H1 (cell line): ENCODE results near the gene NOG. TPM values are rescaled to one million over a fixed set of nuclear protein-coding genes. Genes with fewer than 3 reads are reported as not detected.

Experiments
- CTCF ChIA-PET: fragments of 300-600 bp; sonication (Branson Sonifier 250); formaldehyde crosslinking; loops from one replicate; lab custom pipeline; 2021; ENCODE audit not compliant: partially characterized antibody; lab: Charles Lee
- POLR2A ChIA-PET: fragments of 300-600 bp; sonication (Branson Sonifier 250); formaldehyde crosslinking; loops from one replicate; lab custom pipeline; 2021; ENCODE audit warnings: inconsistent platforms; ENCODE audit not compliant: partially characterized antibody; lab: Charles Lee
- DNase-seq, 2 experiments: peaks; one replicate each; pipeline versions ENCODE4 v3.0.0 to v3.0.0-alpha.2; 2010 to 2022; ENCODE audit warnings: low spot score in 2 of 2, low read depth in 1 of 2, mixed read lengths in 1 of 2
- FAIRE-seq: peaks from 2 replicates; lab custom pipeline; 2011; peaks lifted over from hg19 to GRCh38; lab: Jason Lieb, UNC
- H2AFZ ChIP-seq: 2 replicates; pipeline ENCODE4 v1.8.1; 2012; ENCODE audit warnings: low read length, inconsistent platforms
- H2AK5ac ChIP-seq: 2 replicates; pipeline ENCODE4 v1.6.1; 2013; ENCODE audit warnings: low read depth, low read length
- H2BK120ac ChIP-seq: replicated peaks from 2 replicates; pipeline ENCODE3; 2013; ENCODE audit warnings: low read depth, low read length, inconsistent platforms
- H2BK12ac ChIP-seq: 2 replicates; pipeline ENCODE4 v1.6.1; 2013; ENCODE audit warnings: low read depth, low read length
- H2BK15ac ChIP-seq: 2 replicates; pipeline ENCODE4 v1.6.1; 2013; ENCODE audit warnings: low read length
- H2BK20ac ChIP-seq: 2 replicates; pipeline ENCODE4 v1.6.1; 2013; ENCODE audit warnings: low read length
- H2BK5ac ChIP-seq: 2 replicates; pipeline ENCODE4 v1.6.1; 2013; ENCODE audit warnings: low read depth, low read length
- H3K14ac ChIP-seq: 2 replicates; pipeline ENCODE4 v1.6.1; 2013; ENCODE audit warnings: inconsistent platforms; ENCODE audit not compliant: insufficient read length
- H3K18ac ChIP-seq: 2 replicates; pipeline ENCODE4 v1.6.1; 2013; ENCODE audit warnings: low read length; ENCODE audit errors: extremely low read depth
- H3K23ac ChIP-seq: 2 replicates; pipeline ENCODE4 v1.6.1; 2013; ENCODE audit warnings: inconsistent platforms; ENCODE audit not compliant: insufficient read length
- H3K23me2 ChIP-seq: 2 replicates; pipeline ENCODE4 v1.6.1; 2013; ENCODE audit warnings: low read depth, low read length
- H3K27ac ChIP-seq: 2 replicates; pipeline ENCODE4 v1.6.1; 2011; ENCODE audit warnings: low read depth, low read length, inconsistent platforms
- H3K27me3 ChIP-seq, 4 experiments: replicated peaks in 1 of 4; 1 replicate in 1 of 4; 2 replicates in 3 of 4; pipeline versions ENCODE4 v1.6.1 to v1.8.1; 2011 to 2013; ENCODE audit warnings: low read length in 3 of 4, mild to moderate bottlenecking in 3 of 4, inconsistent platforms in 2 of 4, mixed read lengths in 2 of 4, moderate library complexity in 1 of 4; ENCODE audit not compliant: control insufficient read depth in 3 of 4, insufficient read depth in 3 of 4; ENCODE audit errors: extremely low read depth in 1 of 4
- H3K36me3 ChIP-seq, 4 experiments: 2 replicates each; pipeline versions ENCODE4 v1.6.1 to v1.8.1; 2011 to 2013; ENCODE audit warnings: mild to moderate bottlenecking in 4 of 4, low read length in 3 of 4, moderate library complexity in 2 of 4, control low read depth in 1 of 4, inconsistent platforms in 1 of 4; ENCODE audit not compliant: insufficient read depth in 4 of 4, control insufficient read depth in 2 of 4
- H3K4ac ChIP-seq: replicated peaks from 2 replicates; pipeline ENCODE3; 2013; ENCODE audit warnings: low read length, low read depth, mixed read lengths, inconsistent platforms; ENCODE audit not compliant: insufficient read length
- H3K4me1 ChIP-seq, 4 experiments: replicated peaks in 1 of 4; 1 replicate in 1 of 4; 2 replicates in 3 of 4; pipeline versions ENCODE4 v1.6.1 to v1.8.1; 2011 to 2013; ENCODE audit warnings: low read length in 3 of 4, inconsistent platforms in 2 of 4, mixed read lengths in 1 of 4; ENCODE audit not compliant: insufficient read depth in 4 of 4, control insufficient read depth in 3 of 4
- H3K4me2 ChIP-seq, 2 experiments: 2 replicates each; pipeline versions ENCODE4 v1.6.1 to v1.8.1; 2011 to 2013; ENCODE audit warnings: low read depth in 2 of 2, low read length in 2 of 2, control low read depth in 1 of 2, inconsistent platforms in 1 of 2, mild to moderate bottlenecking in 1 of 2; ENCODE audit not compliant: insufficient read depth in 1 of 2
- H3K4me3 ChIP-seq, 4 experiments: fragments of 200-600, 300-600 bp in 1 of 4; sonication (generic), shearing (Covaris generic), sonication (Bioruptor Twin) in 1 of 4; 2 replicates each; pipeline versions ENCODE4 v1.5.1 to v1.8.1; 2011 to 2016; ENCODE audit warnings: low read length in 4 of 4, low read depth in 3 of 4, control low read depth in 2 of 4, inconsistent platforms in 2 of 4, mild to moderate bottlenecking in 2 of 4, mixed read lengths in 1 of 4, moderate library complexity in 1 of 4; ENCODE audit not compliant: insufficient read depth in 2 of 4; ENCODE audit errors: extremely low read depth in 1 of 4
- H3K56ac ChIP-seq: replicated peaks from 2 replicates; pipeline ENCODE3; 2013; ENCODE audit warnings: low read depth, mild to moderate bottlenecking, mixed read lengths, low read length, inconsistent platforms; ENCODE audit not compliant: insufficient read length
- H3K79me1 ChIP-seq: 2 replicates; pipeline ENCODE4 v1.6.1; 2013; ENCODE audit warnings: low read depth, low read length, control low read depth
- H3K79me2 ChIP-seq, 2 experiments: 2 replicates each; pipeline versions ENCODE4 v1.6.1 to v1.8.1; 2012 to 2013; ENCODE audit warnings: low read length in 2 of 2, mild to moderate bottlenecking in 2 of 2, inconsistent platforms in 1 of 2; ENCODE audit not compliant: insufficient read depth in 2 of 2, control insufficient read depth in 1 of 2
- H3K9ac ChIP-seq, 4 experiments: replicated peaks in 1 of 4; 1 replicate in 1 of 4; 2 replicates in 3 of 4; pipeline versions ENCODE4 v1.6.1 to v1.8.1; 2011 to 2013; ENCODE audit warnings: low read depth in 3 of 4, low read length in 3 of 4, control low read depth in 2 of 4, mild to moderate bottlenecking in 2 of 4, moderate library complexity in 2 of 4, inconsistent platforms in 1 of 4; ENCODE audit errors: extremely low read depth in 1 of 4
- H3K9me3 ChIP-seq, 2 experiments: 2 replicates each; pipeline versions ENCODE4 v1.6.1 to v1.8.1; 2012 to 2013; ENCODE audit warnings: mild to moderate bottlenecking in 2 of 2, moderate library complexity in 2 of 2, control low read depth in 1 of 2, inconsistent platforms in 1 of 2, low read depth in 1 of 2, low read length in 1 of 2, mixed read lengths in 1 of 2; ENCODE audit not compliant: insufficient read depth in 2 of 2
- H4K20me1 ChIP-seq, 2 experiments: replicated peaks in 1 of 2; 2 replicates each; pipeline versions ENCODE3 to v1.8.1; 2011 to 2013; ENCODE audit warnings: inconsistent platforms in 2 of 2, low read length in 2 of 2, mild to moderate bottlenecking in 1 of 2; ENCODE audit not compliant: insufficient read depth in 2 of 2, control insufficient read depth in 1 of 2
- H4K5ac ChIP-seq: 2 replicates; pipeline ENCODE4 v1.6.1; 2013; ENCODE audit warnings: low read length, low read depth, mixed read lengths, inconsistent platforms; ENCODE audit not compliant: insufficient read length
- H4K8ac ChIP-seq: 2 replicates; pipeline ENCODE4 v1.8.0; 2013; ENCODE audit warnings: mild to moderate bottlenecking, moderate library complexity, low read length, inconsistent platforms; ENCODE audit not compliant: insufficient read depth; ENCODE audit errors: extremely low read depth
- H4K91ac ChIP-seq: replicated peaks from 2 replicates; pipeline ENCODE3; 2013; ENCODE audit warnings: low read length, mixed read lengths, inconsistent platforms; ENCODE audit not compliant: insufficient read length
- BCL11A ChIP-seq, 2 experiments: IDR thresholded peaks; one replicate each; pipeline ENCODE4 v1.6.1; 2011; ENCODE audit warnings: low read depth in 2 of 2, low read length in 2 of 2, mild to moderate bottlenecking in 2 of 2
- CEBPB ChIP-seq: IDR thresholded peaks from 2 replicates; pipeline ENCODE4 v1.6.1; 2012; ENCODE audit warnings: low read depth, low read length
- CREB1 ChIP-seq: IDR thresholded peaks from 2 replicates; pipeline ENCODE4 v1.6.1; 2012; ENCODE audit warnings: inconsistent platforms
- HDAC6 ChIP-seq: IDR thresholded peaks from one replicate; pipeline ENCODE4 v1.7.1; 2012; ENCODE audit warnings: low read depth, mild to moderate bottlenecking, inconsistent platforms, low read length, moderate library complexity
- JUND ChIP-seq: IDR thresholded peaks from 2 replicates; pipeline ENCODE4 v1.6.1; 2011; ENCODE audit warnings: mild to moderate bottlenecking, improper control_type of control experiment, low read length
- NRF1 ChIP-seq: IDR thresholded peaks from 2 replicates; pipeline ENCODE4 v1.6.1; 2011; ENCODE audit warnings: mild to moderate bottlenecking, low read depth, low read length, improper control_type of control experiment
- PHF8 ChIP-seq: fragments of 200-600 bp; sonication (generic); conservative IDR thresholded peaks from 2 replicates; pipeline ENCODE4 v1.7.1; 2012; ENCODE audit warnings: low read depth, mild to moderate bottlenecking, inconsistent platforms, low read length, moderate library complexity
- SIN3A ChIP-seq, 2 experiments: IDR thresholded peaks in 1 of 2; conservative IDR thresholded peaks in 1 of 2; 2 replicates each; pipeline ENCODE4 v1.6.1; 2011 to 2012; ENCODE audit warnings: low read length in 2 of 2, improper control_type of control experiment in 1 of 2, low read depth in 1 of 2, mild to moderate bottlenecking in 1 of 2
- TAF1 ChIP-seq: IDR thresholded peaks from 2 replicates; pipeline ENCODE4 v1.6.1; 2011; ENCODE audit warnings: mild to moderate bottlenecking, low read depth, low read length
- TCF12 ChIP-seq: IDR thresholded peaks from 2 replicates; pipeline ENCODE4 v1.6.1; 2011; ENCODE audit warnings: low read depth, mild to moderate bottlenecking, low read length
- TEAD4 ChIP-seq: IDR thresholded peaks from 2 replicates; pipeline ENCODE4 v1.6.1; 2012; ENCODE audit warnings: low read depth, low read length, inconsistent platforms, mixed read lengths
- WGBS, 2 experiments: shearing (Covaris generic) in 1 of 2; methylation state at CpG; one replicate each; pipeline versions ENCODE4 v1.1.6 to v1.1.7; 2013 to 2015; ENCODE audit warnings: low lambda C conversion rate in 2 of 2, mixed read lengths in 2 of 2, inconsistent platforms in 1 of 2, low coverage in 1 of 2, missing lambda C conversion rate in 1 of 2; ENCODE audit not compliant: insufficient replicate concordance in 2 of 2, insufficient coverage in 1 of 2, insufficient read length in 1 of 2; ENCODE audit errors: extremely low coverage in 1 of 2, missing lambda C conversion rate in 1 of 2; 5-methylcytosine and 5-hydroxymethylcytosine counted together
- polyA plus RNA-seq, 7 experiments: library from polyadenylated mRNA; depleted of rRNA in 3 of 7; stranded (reverse) in 5 of 7; unstranded in 2 of 7; fragments of >200 nt in 5 of 7; fragments of 200-250 nt in 2 of 7; gene quantifications; 1 replicate in 5 of 7; 2 replicates in 1 of 7; 4 replicates in 1 of 7; pipeline versions ENCODE4 v1.2.1 to v1.2.3, GENCODE V29; 2011 to 2013; ENCODE audit warnings: missing spikeins in 2 of 7, mixed read lengths in 2 of 7
- total RNA-seq: library from RNA; stranded (reverse); fragmentation: NEBNext Ultra II Directional; extraction: Animal tissue kit (Norgen Biotek cat#: 25700); gene quantifications from 2 replicates; pipeline ENCODE4 v1.2.1, GENCODE V29; 2021
- TF ChIP-seq, protein P1 (sequence below): IDR thresholded peaks from 2 replicates; pipeline ENCODE4 v1.6.1; 2012; ENCODE audit warnings: inconsistent platforms
- TF ChIP-seq, protein P2 (sequence below): IDR thresholded peaks from 2 replicates; pipeline ENCODE4 v1.6.1; 2012; ENCODE audit warnings: low read length, inconsistent platforms

Gene NOG
- total and polyA plus RNA-seq, 2 of the 8 experiments (the other 6 are each of a cell fraction or from before 2014, with no cell fraction given), result 0.35 TPM

DNA sequence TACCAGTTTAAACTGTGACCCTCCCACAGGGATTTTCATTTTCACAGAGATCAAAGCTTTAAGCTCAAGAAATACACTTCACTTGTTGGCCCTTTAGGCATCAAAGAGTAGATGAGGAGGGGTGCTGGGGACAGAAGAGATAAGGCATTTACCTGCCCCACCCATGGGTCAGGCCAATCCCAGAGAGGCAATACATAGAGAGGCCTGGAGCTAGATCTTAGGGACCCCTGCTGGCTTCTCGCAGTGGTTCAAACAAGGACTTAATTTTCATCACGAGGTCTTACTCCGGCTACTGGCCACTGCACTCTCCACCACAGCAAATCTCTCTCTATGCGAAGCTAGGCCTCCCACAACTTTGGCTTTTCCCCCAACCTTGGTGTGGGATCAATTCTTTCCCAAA, 46.6 kb downstream of the NOG start:
- Histone ChIP-seq H3K36me3 (no peaks in the 10 kb centered on the region), H2AFZ (no peak overlapping the region), H3K27ac (no peak overlapping the region), H4K5ac (no peak overlapping the region), H3K18ac (no peak overlapping the region), H2BK12ac (no peak overlapping the region), H4K20me1 (no peaks in the 10 kb centered on the region), H4K91ac (no peak overlapping the region), H2BK15ac (no peak overlapping the region), H3K79me1 (no peaks in the 10 kb centered on the region), H3K27me3 (no peaks in the 10 kb centered on the region; a peak in 1 of 7 replicates), H2BK120ac (no peak overlapping the region), H3K56ac (no peak overlapping the region), H3K4me3 (no peak overlapping the region), H4K8ac (no peak overlapping the region), H2BK20ac (no peak overlapping the region), H3K4ac (no peak overlapping the region), H2AK5ac (no peak overlapping the region), H3K4me1 (peaks cover 0 to 2% (median 0%) of the 10 kb centered on the region in 4 experiments; a peak in 1 of 7 replicates), H3K23me2 (peaks cover 2% of the 10 kb centered on the region; the same call in 1 of the 2 replicates), H2BK5ac (no peak overlapping the region), H3K23ac (no peak overlapping the region), H3K14ac (no peak overlapping the region), H3K9ac (no peak overlapping the region), H3K79me2 (no peaks in the 10 kb centered on the region), H3K9me3 (no peaks in the 10 kb centered on the region), H3K4me2 (no peak overlapping the region)
- POLR2A ChIA-PET, result interaction anchor here (0.9 kb wide), 1 partner anchor 16 kb away, joined by 3 read pairs; no protein-coding TSS in a partner anchor
- no peak for FAIRE-seq
- DNase-seq, result no peak
- CTCF ChIA-PET, result interaction anchor here (0.8 to 5.3 kb wide), 9 partner anchors 15 to 499 kb away, joined by 3 to 33 read pairs (median 3); no protein-coding TSS in a partner anchor
- WGBS, 2 experiments, result 100% methylated on average over 4 of the region's 4 CpGs; no CpG with 5 or more reads in 1 of the 2 experiments
- no peak for TF ChIP-seq CEBPB
- no peak for TF ChIP-seq CREB1
- TF ChIP-seq PHF8, result no peak
- no peak for TF ChIP-seq HDAC6
- TF ChIP-seq NRF1, result no peak
- no peak for TF ChIP-seq BCL11A (IDR thresholded peaks at IDR 0.05; ENCODE audit: low read depth in 2 of 2, low read length in 2 of 2)
- TF ChIP-seq, protein P1, sequence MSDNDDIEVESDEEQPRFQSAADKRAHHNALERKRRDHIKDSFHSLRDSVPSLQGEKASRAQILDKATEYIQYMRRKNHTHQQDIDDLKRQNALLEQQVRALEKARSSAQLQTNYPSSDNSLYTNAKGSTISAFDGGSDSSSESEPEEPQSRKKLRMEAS, result no peak
- no peak for TF ChIP-seq TCF12
- TF ChIP-seq TEAD4, result no peak
- no peak for TF ChIP-seq SIN3A (conservative IDR thresholded peaks at IDR 0.05 in 1 of 2, IDR thresholded peaks at IDR 0.05 in 1 of 2; ENCODE audit: low read depth in 1 of 2, low read length in 2 of 2)
- no peak for TF ChIP-seq TAF1
- TF ChIP-seq JUND, result no peak
- TF ChIP-seq, protein P2, sequence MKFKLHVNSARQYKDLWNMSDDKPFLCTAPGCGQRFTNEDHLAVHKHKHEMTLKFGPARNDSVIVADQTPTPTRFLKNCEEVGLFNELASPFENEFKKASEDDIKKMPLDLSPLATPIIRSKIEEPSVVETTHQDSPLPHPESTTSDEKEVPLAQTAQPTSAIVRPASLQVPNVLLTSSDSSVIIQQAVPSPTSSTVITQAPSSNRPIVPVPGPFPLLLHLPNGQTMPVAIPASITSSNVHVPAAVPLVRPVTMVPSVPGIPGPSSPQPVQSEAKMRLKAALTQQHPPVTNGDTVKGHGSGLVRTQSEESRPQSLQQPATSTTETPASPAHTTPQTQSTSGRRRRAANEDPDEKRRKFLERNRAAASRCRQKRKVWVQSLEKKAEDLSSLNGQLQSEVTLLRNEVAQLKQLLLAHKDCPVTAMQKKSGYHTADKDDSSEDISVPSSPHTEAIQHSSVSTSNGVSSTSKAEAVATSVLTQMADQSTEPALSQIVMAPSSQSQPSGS, result no peak
